ENCODE data around the gene DNAJC18. TPM values are rescaled to one million over a fixed set of nuclear protein-coding genes. Genes with fewer than 3 reads are reported as not detected.

Gene DNAJC18
- total RNA-seq, 3 donors from 2014 or later = 4.2 to 10.3 (median 5.1) TPM

GRCh38 chr5:139453683-139454567, 14.6 kb upstream of the DNAJC18 start:
- H3K4me3 ChIP-seq = no peak overlapping the region
- DNase-seq (no peak), ATAC-seq (no peak)
- H3K36me3 ChIP-seq (ENCODE audit: low read depth) = no peaks in the 10 kb centered on the region
- intact Hi-C loops (cut with DNase I, micrococcal nuclease) = no loop called here
- TF ChIP-seq, protein P1, sequence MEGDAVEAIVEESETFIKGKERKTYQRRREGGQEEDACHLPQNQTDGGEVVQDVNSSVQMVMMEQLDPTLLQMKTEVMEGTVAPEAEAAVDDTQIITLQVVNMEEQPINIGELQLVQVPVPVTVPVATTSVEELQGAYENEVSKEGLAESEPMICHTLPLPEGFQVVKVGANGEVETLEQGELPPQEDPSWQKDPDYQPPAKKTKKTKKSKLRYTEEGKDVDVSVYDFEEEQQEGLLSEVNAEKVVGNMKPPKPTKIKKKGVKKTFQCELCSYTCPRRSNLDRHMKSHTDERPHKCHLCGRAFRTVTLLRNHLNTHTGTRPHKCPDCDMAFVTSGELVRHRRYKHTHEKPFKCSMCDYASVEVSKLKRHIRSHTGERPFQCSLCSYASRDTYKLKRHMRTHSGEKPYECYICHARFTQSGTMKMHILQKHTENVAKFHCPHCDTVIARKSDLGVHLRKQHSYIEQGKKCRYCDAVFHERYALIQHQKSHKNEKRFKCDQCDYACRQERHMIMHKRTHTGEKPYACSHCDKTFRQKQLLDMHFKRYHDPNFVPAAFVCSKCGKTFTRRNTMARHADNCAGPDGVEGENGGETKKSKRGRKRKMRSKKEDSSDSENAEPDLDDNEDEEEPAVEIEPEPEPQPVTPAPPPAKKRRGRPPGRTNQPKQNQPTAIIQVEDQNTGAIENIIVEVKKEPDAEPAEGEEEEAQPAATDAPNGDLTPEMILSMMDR (IDR thresholded peaks at IDR 0.05) = no peak
- H3K4me1 ChIP-seq (ENCODE audit: low read depth) = peaks cover under 1% of the 10 kb centered on the region
- no peaks in the 10 kb centered on the region for H3K9me3 ChIP-seq

DNA sequence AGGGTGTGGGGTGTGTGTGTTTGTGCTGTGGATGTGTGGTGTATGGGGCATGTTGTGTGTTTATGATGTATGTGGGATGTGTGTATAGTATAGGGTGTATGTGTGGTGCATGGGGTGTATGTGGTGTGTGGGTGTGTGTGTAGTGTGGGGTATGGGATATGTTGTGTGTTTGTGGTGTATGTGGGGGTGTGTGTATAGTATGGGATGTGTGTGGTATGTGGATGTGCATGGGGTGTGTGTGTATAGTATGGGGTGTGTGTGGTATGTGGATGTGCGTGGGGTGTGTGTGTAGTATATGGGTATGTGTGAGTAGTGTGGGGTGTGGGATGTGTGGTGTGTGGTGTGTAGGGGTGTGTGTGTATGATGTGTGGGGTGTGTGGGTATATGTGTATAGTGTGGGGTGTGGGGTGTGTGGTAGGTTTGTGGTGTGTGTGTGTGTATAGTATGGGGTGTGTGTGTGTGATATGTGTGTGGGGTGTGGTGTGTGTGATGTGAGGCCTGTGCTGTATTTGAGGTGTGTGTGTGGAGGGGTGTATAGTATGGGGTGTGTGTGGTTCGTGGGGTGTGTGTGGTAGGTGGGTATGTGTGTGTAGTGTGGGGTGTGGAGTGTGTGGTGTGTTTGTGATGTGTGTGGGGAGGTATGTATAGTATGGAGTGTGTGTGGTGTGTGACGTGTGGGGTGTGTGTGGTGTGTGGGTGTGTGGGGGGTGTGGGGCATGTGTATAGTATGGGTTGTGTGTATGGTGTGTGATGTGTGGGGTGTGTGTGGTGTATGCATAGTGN, 12.7 kb upstream of the DNAJC18 start:
- DNase-seq (no peak), ATAC-seq (peak; percentile 23)
- Histone ChIP-seq H3K9me3 (no peaks in the 10 kb centered on the region), H3K4me3 (no peak overlapping the region), H3K4me1 (ENCODE audit: low read depth) (no peaks in the 10 kb centered on the region), H3K36me3 (ENCODE audit: low read depth) (no peaks in the 10 kb centered on the region)
- TF ChIP-seq, protein P1 (IDR thresholded peaks at IDR 0.05) = no peak
- intact Hi-C loops (cut with DNase I, micrococcal nuclease) = no loop called here

GRCh38 chr5:139451176-139451575, 11.9 kb upstream of the DNAJC18 start:
- TF ChIP-seq, protein P1 (IDR thresholded peaks at IDR 0.05) = no peak
- Histone ChIP-seq H3K9me3 (no peaks in the 10 kb centered on the region), H3K36me3 (ENCODE audit: low read depth) (no peaks in the 10 kb centered on the region), H3K4me3 (no peak overlapping the region), H3K4me1 (ENCODE audit: low read depth) (no peaks in the 10 kb centered on the region)
- ATAC-seq (no peak), DNase-seq (no peak)
- intact Hi-C loops (cut with DNase I, micrococcal nuclease) = no loop called here

- H3K36me3 ChIP-seq (ENCODE audit: low read depth) = no peaks in the 10 kb centered on the region
- H3K4me3 ChIP-seq = no peak overlapping the region
- intact Hi-C loops (cut with DNase I, micrococcal nuclease) = no loop called here
- TF ChIP-seq, protein P1 (IDR thresholded peaks at IDR 0.05) = no peak
- ATAC-seq = peak; percentile 15
- H3K9me3 ChIP-seq = no peaks in the 10 kb centered on the region
- H3K4me1 ChIP-seq (ENCODE audit: low read depth) = no peaks in the 10 kb centered on the region
- no peak for DNase-seq
Measured at GRCh38 chr5:139446956-139447779, 7.8 kb upstream of the DNAJC18 start.
